OCI-LY1 (cell line): Measurements from ENCODE around the gene SPATA25.

Experiments used
- EZH2 ChIP-seq: fragments of 200-600 bp; sonication (generic), shearing (Covaris generic); IDR thresholded peaks from 2 replicates; pipeline ENCODE4 v1.8.0; 2017; ENCODE audit warnings: borderline replicate concordance, mixed run types, mild to moderate bottlenecking, antibody characterized with exemption, low read length, moderate library complexity, mixed read lengths
- TF ChIP-seq, protein P1 (sequence below): fragments of 200-600 bp; sonication (generic), shearing (Covaris generic); IDR thresholded peaks from 2 replicates; pipeline ENCODE4 v1.5.1; 2017; ENCODE audit warnings: mild to moderate bottlenecking, antibody characterized with exemption, low read length, moderate library complexity, mixed read lengths

GRCh38 chr20:45861221-45862075 lies 26.0 kb downstream of the SPATA25 start:
- TF ChIP-seq EZH2: no peak
- TF ChIP-seq, protein P1, sequence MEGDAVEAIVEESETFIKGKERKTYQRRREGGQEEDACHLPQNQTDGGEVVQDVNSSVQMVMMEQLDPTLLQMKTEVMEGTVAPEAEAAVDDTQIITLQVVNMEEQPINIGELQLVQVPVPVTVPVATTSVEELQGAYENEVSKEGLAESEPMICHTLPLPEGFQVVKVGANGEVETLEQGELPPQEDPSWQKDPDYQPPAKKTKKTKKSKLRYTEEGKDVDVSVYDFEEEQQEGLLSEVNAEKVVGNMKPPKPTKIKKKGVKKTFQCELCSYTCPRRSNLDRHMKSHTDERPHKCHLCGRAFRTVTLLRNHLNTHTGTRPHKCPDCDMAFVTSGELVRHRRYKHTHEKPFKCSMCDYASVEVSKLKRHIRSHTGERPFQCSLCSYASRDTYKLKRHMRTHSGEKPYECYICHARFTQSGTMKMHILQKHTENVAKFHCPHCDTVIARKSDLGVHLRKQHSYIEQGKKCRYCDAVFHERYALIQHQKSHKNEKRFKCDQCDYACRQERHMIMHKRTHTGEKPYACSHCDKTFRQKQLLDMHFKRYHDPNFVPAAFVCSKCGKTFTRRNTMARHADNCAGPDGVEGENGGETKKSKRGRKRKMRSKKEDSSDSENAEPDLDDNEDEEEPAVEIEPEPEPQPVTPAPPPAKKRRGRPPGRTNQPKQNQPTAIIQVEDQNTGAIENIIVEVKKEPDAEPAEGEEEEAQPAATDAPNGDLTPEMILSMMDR: no peak
